Epithelial cell of proximal tubule (primary cell): Measurements from ENCODE around the gene CALML4. TPM values are rescaled to one million over a fixed set of nuclear protein-coding genes. Genes with fewer than 3 reads are reported as not detected.

Experiments
- DNase-seq: peaks from one replicate; pipeline ENCODE4 v3.0.0-alpha.2; 2011; ENCODE audit warnings: low read depth
- H3K4me3 ChIP-seq: 2 replicates; pipeline ENCODE4 v1.5.1; 2011; ENCODE audit warnings: low read depth, mild to moderate bottlenecking, low read length
- CTCF ChIP-seq: conservative IDR thresholded peaks from 2 replicates; pipeline ENCODE4 v1.5.1; 2012; ENCODE audit warnings: low read depth, mild to moderate bottlenecking, low read length
- total RNA-seq: library from RNA; depleted of rRNA; stranded (reverse); fragments of >200 nt; gene quantifications from 2 replicates; pipeline ENCODE4 v1.2.3, GENCODE V29; 2015

The CALML4 gene
- total RNA-seq, 1 donor from 2014 or later, result 3.8 TPM

GRCh38 chr15:68195336-68196112, 9.6 kb downstream of the CALML4 start:
- H3K4me3 ChIP-seq, result no peak overlapping the region
- TF ChIP-seq CTCF, result no peak
- no peak for DNase-seq

GRCh38 chr15:68192804-68193486, 12.2 kb downstream of the CALML4 start:
- TF ChIP-seq CTCF, result no peak
- DNase-seq, result no peak
- H3K4me3 ChIP-seq, result no peak overlapping the region

- no peak overlapping the region for H3K4me3 ChIP-seq
- no peak for DNase-seq
Measured at GRCh38 chr15:68192117-68192516, 13.0 kb downstream of the CALML4 start.

GRCh38 chr15:68191555-68191954, 13.6 kb downstream of the CALML4 start:
- no peak for TF ChIP-seq CTCF
- DNase-seq, result no peak
- H3K4me3 ChIP-seq, result no peak overlapping the region

More at GRCh38 chr15:68192117-68192516, 13.0 kb downstream of the CALML4 start:
- no peak for TF ChIP-seq CTCF

- no peak for TF ChIP-seq CTCF
- DNase-seq, result no peak
- H3K4me3 ChIP-seq, result no peak overlapping the region
Measured at GRCh38 chr15:68190048-68190447, 15.1 kb downstream of the CALML4 start.

GRCh38 chr15:68188647-68189046, 16.5 kb downstream of the CALML4 start:
- no peak overlapping the region for H3K4me3 ChIP-seq
- DNase-seq, result no peak
- no peak for TF ChIP-seq CTCF
